HCT116 (cell line): Measurements from ENCODE around the gene ELFN2. TPM values are rescaled to one million over a fixed set of nuclear protein-coding genes. Genes with fewer than 3 reads are reported as not detected.

Experiments used
- ATAC-seq: fragments of 200-7000 bp; cut with Tn5 transposase; 2 replicates; pipeline ENCODE4 v1.9.1; 2020; ENCODE audit warnings: mild to moderate bottlenecking, moderate library complexity
- BruUV-seq: library from RNA; stranded (reverse); fragments of 400-500 nt; replicated peaks from 2 replicates; lab custom pipeline; 2021; lab: Mats Ljungman, UMichigan
- CTCF ChIA-PET: fragments of 300-600 bp; sonication (Branson Sonifier 250); formaldehyde crosslinking; loops from one replicate; lab custom pipeline; 2021; ENCODE audit warnings: antibody characterized with exemption; lab: Charles Lee
- POLR2A ChIA-PET: fragments of 300-600, 350-600 bp; sonication (Branson Sonifier 250); formaldehyde crosslinking; loops from one replicate; lab custom pipeline; 2021; ENCODE audit warnings: antibody characterized with exemption; lab: Charles Lee
- RAD21 ChIA-PET, 2 experiments: fragments of 300-600 bp; sonication (Branson Sonifier 250); formaldehyde crosslinking; loops; one replicate each; lab custom pipeline; 2023; ENCODE audit warnings: low total read pairs in 2 of 2; ENCODE audit not compliant: uncharacterized antibody in 2 of 2, unreplicated experiment in 2 of 2, low non-redundant PET in 1 of 2; lab: Charles Lee
- DNase-seq: peaks from one replicate; pipeline ENCODE4 v3.0.0-alpha.2; 2010; ENCODE audit warnings: low read depth, low spot score
- H2AFZ ChIP-seq: fragments of 200-600 bp; shearing (Covaris generic), sonication (generic); 2 replicates; pipeline ENCODE4 v1.6.1; 2017; ENCODE audit warnings: low read depth, mixed run types, mixed read lengths, antibody characterized with exemption, low read length; ENCODE audit not compliant: poor library complexity, severe bottlenecking
- H3K27ac ChIP-seq: 2 replicates; pipeline ENCODE4 v1.5.1; 2012; ENCODE audit warnings: low read depth, low read length
- H3K27me3 ChIP-seq: fragments of 200-600 bp; sonication (generic); 2 replicates; pipeline ENCODE4 v1.6.1; 2016; ENCODE audit warnings: mixed run types, low read length, mixed read lengths; ENCODE audit not compliant: insufficient read depth
- H3K36me3 ChIP-seq, 2 experiments: fragments of 200-500 bp in 1 of 2; fragments of 200-600 bp in 1 of 2; sonication (Bioruptor generic) in 1 of 2; sonication (generic) in 1 of 2; 2 replicates each; pipeline versions ENCODE4 v1.5.1 to v1.6.1; 2014 to 2016; ENCODE audit warnings: low read length in 2 of 2, inconsistent platforms in 1 of 2, mixed read lengths in 1 of 2, mixed run types in 1 of 2; ENCODE audit not compliant: insufficient read depth in 2 of 2, control insufficient read depth in 1 of 2
- H3K4me1 ChIP-seq, 2 experiments: fragments of 200-600 bp in 1 of 2; sonication (generic) in 1 of 2; 2 replicates each; pipeline versions ENCODE4 v1.5.1 to v1.6.1; 2012 to 2017; ENCODE audit warnings: low read length in 2 of 2, inconsistent platforms in 1 of 2, mild to moderate bottlenecking in 1 of 2, mixed read lengths in 1 of 2, mixed run types in 1 of 2, moderate library complexity in 1 of 2; ENCODE audit not compliant: insufficient read depth in 2 of 2, control insufficient read depth in 1 of 2
- H3K4me2 ChIP-seq: fragments of 200-600 bp; sonication (generic); 2 replicates; pipeline ENCODE4 v1.6.1; 2017; ENCODE audit warnings: mixed run types, low read length, mixed read lengths
- H3K4me3 ChIP-seq, 2 experiments: fragments of 200-600 bp in 1 of 2; sonication (generic) in 1 of 2; replicated peaks in 1 of 2; 2 replicates each; pipeline ENCODE4 v1.5.1; 2011 to 2016; ENCODE audit warnings: low read length in 2 of 2, control low read depth in 1 of 2, low read depth in 1 of 2, mild to moderate bottlenecking in 1 of 2, mixed read lengths in 1 of 2, mixed run types in 1 of 2
- H3K79me2 ChIP-seq: fragments of 200-600 bp; sonication (generic); 2 replicates; pipeline ENCODE4 v1.6.1; 2017; ENCODE audit warnings: mild to moderate bottlenecking, mixed run types, low read length, moderate library complexity, mixed read lengths; ENCODE audit not compliant: insufficient read depth
- H3K9ac ChIP-seq: fragments of 200-600 bp; sonication (generic); 2 replicates; pipeline ENCODE4 v1.6.1; 2016; ENCODE audit warnings: low read length, mixed read lengths
- H3K9me2 ChIP-seq: fragments of 200-600 bp; sonication (generic), shearing (Covaris generic); 2 replicates; pipeline ENCODE4 v1.6.1; 2017; ENCODE audit warnings: mixed run types, mild to moderate bottlenecking, moderate library complexity; ENCODE audit not compliant: insufficient read depth
- H3K9me3 ChIP-seq, 2 experiments: fragments of 200-500 bp in 1 of 2; fragments of 200-600 bp in 1 of 2; sonication (Bioruptor generic) in 1 of 2; sonication (generic) in 1 of 2; 2 replicates each; pipeline ENCODE4 v1.6.1; 2014 to 2017; ENCODE audit warnings: low read length in 2 of 2, mixed read lengths in 2 of 2, inconsistent platforms in 1 of 2, low read depth in 1 of 2, mild to moderate bottlenecking in 1 of 2, mixed run types in 1 of 2, moderate library complexity in 1 of 2; ENCODE audit not compliant: control insufficient read depth in 1 of 2, insufficient read depth in 1 of 2
- H4K20me1 ChIP-seq: fragments of 200-600 bp; sonication (generic), shearing (Covaris generic); 2 replicates; pipeline ENCODE4 v1.6.1; 2017; ENCODE audit warnings: mixed run types, mild to moderate bottlenecking, moderate library complexity; ENCODE audit not compliant: insufficient read depth
- ATF3 ChIP-seq: IDR thresholded peaks from 2 replicates; pipeline ENCODE4 v1.6.1; 2012
- EZH2 ChIP-seq: fragments of 200-600 bp; sonication (generic); IDR thresholded peaks from 2 replicates; pipeline ENCODE4 v1.6.1; 2017; ENCODE audit warnings: antibody characterized with exemption, mixed run types
- EZH2phosphoT487 ChIP-seq: fragments of 200-600 bp; IDR thresholded peaks from 2 replicates; pipeline ENCODE4 v1.6.1; 2018; ENCODE audit warnings: antibody characterized with exemption, borderline replicate concordance
- MAX ChIP-seq: IDR thresholded peaks from 2 replicates; pipeline ENCODE4 v1.6.1; 2012
- RAD21 ChIP-seq: IDR thresholded peaks from 2 replicates; pipeline ENCODE4 v1.6.1; 2012; ENCODE audit warnings: low read depth, mild to moderate bottlenecking
- SP1 ChIP-seq: IDR thresholded peaks from 2 replicates; pipeline ENCODE4 v1.6.1; 2012; ENCODE audit warnings: low read depth
- TCF7L2 ChIP-seq: IDR thresholded peaks from 2 replicates; pipeline ENCODE4 v1.7.0; 2011; ENCODE audit warnings: borderline replicate concordance, inconsistent platforms; ENCODE audit not compliant: insufficient read depth, insufficient read length; ENCODE audit errors: extremely low read depth
- YY1 ChIP-seq: IDR thresholded peaks from 2 replicates; pipeline ENCODE4 v1.6.1; 2011; ENCODE audit warnings: low read length, low read depth, moderate library complexity, mild to moderate bottlenecking; ENCODE audit not compliant: insufficient replicate concordance; ENCODE audit errors: extremely low read depth
- intact Hi-C: fragments of 100-400 bp; cut with micrococcal nuclease; formaldehyde crosslinking; loops from 2 replicates; pipeline ENCODE4 v1.10.0; 2022
- total RNA-seq: library from RNA; stranded (reverse); gene quantifications from one replicate; pipeline ENCODE4 v1.2.1, GENCODE V29; 2021; ENCODE audit not compliant: unreplicated experiment

Gene ELFN2
- total RNA-seq, 1 experiment from 2014 or later, result 45.4 TPM

- no peaks in the 10 kb centered on the region for H4K20me1 ChIP-seq
- RAD21 ChIA-PET, result no interaction called here
- no TSS peak for BruUV-seq
- no peaks in the 10 kb centered on the region for H3K36me3 ChIP-seq
- H3K9me3 ChIP-seq, result no peaks in the 10 kb centered on the region
- H3K27ac ChIP-seq, result peak overlapping the region; percentile 22; the same call in 1 of the 2 replicates
- peaks cover 44 to 51% of the 10 kb centered on the region in 2 experiments; a peak in 3 of 4 replicates for H3K4me1 ChIP-seq
- no peak overlapping the region for H3K4me3 ChIP-seq
- ATAC-seq (no peak), DNase-seq (no peak)
- CTCF ChIA-PET, result no interaction called here
- no peak overlapping the region for H2AFZ ChIP-seq
- intact Hi-C loops, result no loop called here
- POLR2A ChIA-PET, result no interaction called here
- TF ChIP-seq YY1 (no peak), SP1 (no peak), ATF3 (no peak), RAD21 (no peak), TCF7L2 (no peak), EZH2phosphoT487 (no peak), MAX (no peak), EZH2 (no peak)
- TF ChIP-seq, all 23 proteins: peak for 0
- Histone ChIP-seq H3K79me2 (no peaks in the 10 kb centered on the region), H3K9ac (no peak overlapping the region), H3K9me2 (no peaks in the 10 kb centered on the region), H3K4me2 (no peak overlapping the region), H3K27me3 (no peaks in the 10 kb centered on the region)
Measured at GRCh38 chr22:37343863-37344734, 83.2 kb downstream of the ELFN2 start.
